Activated naive CD8-positive, alpha-beta T cell (primary cell): Measurements from ENCODE around the gene TNFAIP8L1.
"Not testable (repeated sequence)": the region's sequence is repeated elsewhere in the genome, so short reads cannot be mapped to it uniquely, and the experiment has no call there.

Source experiments
- H3K27ac Mint-ChIP-seq: one replicate; pipeline ENCODE4 v1.8.0; 2021; ENCODE audit warnings: mixed read lengths
- H3K27me3 Mint-ChIP-seq: one replicate; pipeline ENCODE4 v1.8.0; 2021; ENCODE audit warnings: mixed read lengths
- H3K36me3 Mint-ChIP-seq: one replicate; pipeline ENCODE4 v1.8.0; 2021; ENCODE audit warnings: mixed read lengths
- H3K4me1 Mint-ChIP-seq: one replicate; pipeline ENCODE4 v1.8.0; 2021; ENCODE audit warnings: low read depth, mixed read lengths
- H3K4me3 Mint-ChIP-seq: one replicate; pipeline ENCODE4 v1.8.0; 2021; ENCODE audit warnings: mild to moderate bottlenecking, mixed read lengths
- H3K9me3 Mint-ChIP-seq: one replicate; pipeline ENCODE4 v1.8.0; 2021; ENCODE audit warnings: low read depth, mixed read lengths

The TNFAIP8L1 gene

DNA sequence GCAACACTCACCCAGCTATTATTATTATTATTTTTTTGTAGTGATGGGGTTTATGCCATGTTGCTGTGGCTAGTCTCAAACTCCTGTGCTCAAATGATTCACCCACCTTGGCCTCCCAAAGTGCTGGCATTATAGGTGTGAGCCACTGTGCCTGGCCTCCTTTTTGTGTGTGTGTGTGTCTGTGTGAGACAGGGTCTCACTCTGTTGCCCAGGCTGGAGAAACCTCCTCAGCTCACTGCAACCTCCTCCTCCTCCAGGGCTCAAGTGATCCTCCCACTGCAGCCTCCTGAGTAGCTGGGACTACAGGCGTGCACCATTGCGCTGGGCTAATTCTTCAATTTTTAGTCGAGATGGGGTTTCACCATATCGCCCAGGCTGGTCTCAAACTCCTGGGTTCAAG is 34.4 kb downstream of the TNFAIP8L1 start:
- H3K27me3 Mint-ChIP-seq, result no peaks in the 10 kb centered on the region
- no peaks in the 10 kb centered on the region for H3K9me3 Mint-ChIP-seq
- no peak overlapping the region for H3K4me3 Mint-ChIP-seq
- peaks cover 8% of the 10 kb centered on the region for H3K4me1 Mint-ChIP-seq
- H3K36me3 Mint-ChIP-seq, result no peaks in the 10 kb centered on the region
- H3K27ac Mint-ChIP-seq, result no peak overlapping the region

DNA sequence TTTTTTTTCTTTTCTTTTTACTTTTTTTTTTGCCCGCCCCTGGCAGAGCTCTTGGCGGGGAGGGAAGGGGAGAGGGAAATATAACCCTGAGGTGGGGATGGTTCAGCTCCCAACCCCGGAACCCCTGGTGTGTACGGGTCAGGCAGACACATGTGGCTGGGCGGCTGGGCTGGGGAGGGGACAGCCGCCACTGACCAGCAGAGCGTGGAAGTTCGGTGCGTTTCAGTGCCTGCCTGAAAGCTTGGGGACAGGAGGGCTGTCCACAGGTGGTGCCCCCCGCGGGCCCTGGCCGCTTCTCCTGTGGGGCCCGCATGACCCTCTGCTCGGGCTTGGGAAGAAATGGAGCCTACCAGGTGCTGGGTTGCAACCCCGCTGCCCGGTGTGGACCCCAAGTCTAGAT is 36.0 kb downstream of the TNFAIP8L1 start:
- H3K36me3 Mint-ChIP-seq, result no peaks in the 10 kb centered on the region
- H3K27ac Mint-ChIP-seq, result no peak overlapping the region
- no peak overlapping the region for H3K4me3 Mint-ChIP-seq
- H3K9me3 Mint-ChIP-seq, result no peaks in the 10 kb centered on the region
- H3K27me3 Mint-ChIP-seq, result no peaks in the 10 kb centered on the region
- peaks cover 1% of the 10 kb centered on the region for H3K4me1 Mint-ChIP-seq

DNA sequence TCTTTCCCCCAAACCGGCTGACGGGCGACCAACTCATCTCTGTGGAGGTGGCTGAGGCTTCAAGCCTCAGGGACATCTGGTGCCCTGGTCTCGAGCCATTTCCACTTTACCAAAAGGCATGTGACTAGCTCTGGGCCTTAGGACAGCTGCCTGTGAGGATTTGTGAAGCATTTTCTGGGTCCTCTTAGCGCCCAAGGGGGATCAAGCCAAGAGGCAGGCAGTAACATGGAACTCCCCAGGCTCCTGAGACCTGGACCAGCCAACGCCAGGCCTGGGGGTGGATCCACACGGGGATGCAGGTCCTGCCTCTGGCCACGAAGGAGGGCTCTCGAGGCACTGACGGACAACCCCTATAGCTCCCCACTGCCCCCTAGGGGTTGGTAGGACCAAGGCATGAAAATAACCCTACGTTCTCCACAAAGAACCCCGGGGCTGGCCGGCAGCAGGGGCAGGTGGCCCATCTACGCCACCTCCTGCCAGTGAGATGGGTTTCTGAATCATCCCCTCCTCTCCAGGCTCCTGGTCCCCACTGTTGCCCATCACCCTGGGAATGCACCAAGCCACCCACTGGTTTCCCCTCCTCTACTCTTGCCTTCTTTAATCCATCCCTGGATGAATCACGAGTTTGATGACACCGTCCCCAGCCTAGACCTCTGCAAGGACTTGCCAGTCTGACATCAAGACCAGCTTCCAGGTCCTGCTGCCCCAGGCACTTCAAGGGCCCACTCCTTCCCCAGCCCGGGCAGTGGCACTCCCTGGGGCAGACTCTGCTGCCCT is 37.8 kb downstream of the TNFAIP8L1 start:
- Mint-ChIP-seq H3K4me1 (no peaks in the 10 kb centered on the region), H3K36me3 (no peaks in the 10 kb centered on the region), H3K27ac (no peak overlapping the region), H3K4me3 (no peak overlapping the region), H3K9me3 (no peaks in the 10 kb centered on the region), H3K27me3 (no peaks in the 10 kb centered on the region)

DNA sequence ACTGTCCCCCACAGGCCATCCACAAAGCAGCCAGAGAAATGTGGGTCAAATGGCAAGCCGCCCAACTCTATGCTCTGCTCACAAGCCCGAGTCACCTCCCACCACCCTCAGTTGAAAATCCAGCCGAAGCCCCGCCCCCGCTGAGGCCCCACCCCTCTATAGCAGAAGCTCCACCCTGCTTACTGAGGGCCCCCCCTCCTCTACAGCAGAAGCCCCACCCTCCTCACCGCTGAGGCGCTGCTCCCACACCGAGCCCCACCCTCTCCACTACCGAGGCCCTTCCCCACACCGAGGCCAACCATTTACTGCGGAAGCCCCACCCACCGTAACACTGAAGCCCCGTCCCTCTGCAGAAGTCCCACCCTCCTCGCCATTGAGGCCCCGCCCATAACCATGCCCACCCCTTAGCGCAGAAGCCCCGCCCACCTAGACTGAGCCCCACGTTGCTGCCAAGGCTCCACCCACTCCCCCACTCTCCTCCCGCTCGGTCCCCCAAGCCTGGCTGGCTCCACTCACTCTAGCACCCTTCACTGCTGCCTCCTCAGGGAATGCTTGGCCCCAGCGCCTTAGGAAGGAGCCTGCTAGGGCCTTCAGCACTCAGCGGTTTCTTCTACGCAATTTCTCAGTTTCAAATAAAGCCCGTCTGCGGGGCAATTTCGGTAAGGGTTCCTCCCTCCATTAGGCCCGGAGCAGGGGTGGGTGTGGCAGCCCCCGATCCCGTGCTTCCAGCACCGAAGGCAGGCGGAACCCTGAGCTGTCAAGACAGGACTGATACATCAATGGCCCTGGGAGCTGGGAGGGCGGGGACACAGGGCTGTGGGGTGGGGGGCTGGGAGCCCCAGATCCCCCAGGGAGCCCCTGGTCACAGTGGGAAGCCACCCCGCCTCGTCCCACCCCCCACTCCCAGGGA is 39.8 kb downstream of the TNFAIP8L1 start:
- Mint-ChIP-seq H3K4me1 (no peaks in the 10 kb centered on the region), H3K27me3 (no peaks in the 10 kb centered on the region), H3K4me3 (no peak overlapping the region), H3K36me3 (no peaks in the 10 kb centered on the region), H3K9me3 (no peaks in the 10 kb centered on the region), H3K27ac (no peak overlapping the region)

DNA sequence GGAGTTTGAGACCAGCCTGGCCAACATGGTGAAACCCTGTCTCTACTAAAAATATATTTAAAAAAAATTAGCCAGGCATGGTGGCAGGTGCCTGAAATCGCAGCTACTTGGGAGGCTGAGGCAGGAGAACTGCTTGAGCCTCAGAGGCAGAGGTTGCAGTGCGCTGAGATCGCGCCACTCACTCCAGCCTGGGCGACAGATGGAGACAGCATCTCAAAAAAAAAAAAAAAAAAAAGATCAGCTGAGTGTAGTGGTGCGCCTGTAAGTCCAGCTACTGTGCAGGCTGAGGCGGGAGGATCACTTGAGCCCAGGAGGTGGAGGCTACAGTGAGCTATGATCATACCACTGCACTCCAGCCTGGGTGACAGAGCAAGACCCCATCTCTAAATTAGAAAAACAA is 40.7 kb downstream of the TNFAIP8L1 start:
- H3K9me3 Mint-ChIP-seq, H3K4me3 Mint-ChIP-seq, H3K27ac Mint-ChIP-seq, H3K27me3 Mint-ChIP-seq, H3K4me1 Mint-ChIP-seq, H3K36me3 Mint-ChIP-seq: not testable (repeated sequence)

DNA sequence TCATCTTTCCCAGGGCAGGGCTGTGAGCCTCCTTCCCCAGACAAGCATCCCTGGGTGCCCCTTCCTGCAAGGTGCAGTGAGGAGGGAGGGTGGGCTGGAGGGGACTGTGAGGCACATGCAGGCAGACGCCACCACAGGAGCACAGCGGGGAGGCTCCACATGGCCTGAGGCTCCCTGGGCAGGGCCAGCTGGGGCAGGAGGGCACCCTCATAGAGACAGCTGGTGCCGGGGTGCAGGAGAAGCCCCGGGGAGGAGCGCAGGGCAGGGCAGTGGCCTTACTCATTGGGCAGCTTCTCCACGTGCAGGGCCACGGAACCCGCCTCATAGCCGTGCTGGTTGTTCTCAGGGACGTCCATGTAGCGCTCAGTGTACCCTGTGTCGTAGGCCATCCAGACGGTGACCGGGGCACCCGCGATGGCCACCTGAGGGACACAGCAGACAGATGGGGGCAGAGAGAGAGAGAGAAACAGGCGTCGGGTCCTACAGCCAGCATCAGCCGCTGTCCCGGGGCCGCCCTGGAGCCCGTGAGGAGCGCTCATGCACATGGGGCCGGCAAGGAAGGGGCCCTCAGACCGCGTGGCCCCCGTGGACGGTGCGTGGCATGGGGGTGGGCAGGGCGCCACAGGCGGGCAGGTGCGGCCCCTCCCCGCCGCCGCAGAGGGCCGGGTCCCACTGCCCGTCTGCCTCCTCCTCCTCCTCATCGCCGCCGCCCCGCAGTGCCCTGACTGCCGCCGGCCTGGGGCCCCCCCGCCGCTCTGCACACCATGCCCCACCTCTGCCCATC is 43.3 kb downstream of the TNFAIP8L1 start:
- Mint-ChIP-seq H3K27ac (no peak overlapping the region), H3K4me3 (no peak overlapping the region), H3K9me3 (no peaks in the 10 kb centered on the region), H3K27me3 (no peaks in the 10 kb centered on the region), H3K36me3 (no peaks in the 10 kb centered on the region), H3K4me1 (no peaks in the 10 kb centered on the region)

DNA sequence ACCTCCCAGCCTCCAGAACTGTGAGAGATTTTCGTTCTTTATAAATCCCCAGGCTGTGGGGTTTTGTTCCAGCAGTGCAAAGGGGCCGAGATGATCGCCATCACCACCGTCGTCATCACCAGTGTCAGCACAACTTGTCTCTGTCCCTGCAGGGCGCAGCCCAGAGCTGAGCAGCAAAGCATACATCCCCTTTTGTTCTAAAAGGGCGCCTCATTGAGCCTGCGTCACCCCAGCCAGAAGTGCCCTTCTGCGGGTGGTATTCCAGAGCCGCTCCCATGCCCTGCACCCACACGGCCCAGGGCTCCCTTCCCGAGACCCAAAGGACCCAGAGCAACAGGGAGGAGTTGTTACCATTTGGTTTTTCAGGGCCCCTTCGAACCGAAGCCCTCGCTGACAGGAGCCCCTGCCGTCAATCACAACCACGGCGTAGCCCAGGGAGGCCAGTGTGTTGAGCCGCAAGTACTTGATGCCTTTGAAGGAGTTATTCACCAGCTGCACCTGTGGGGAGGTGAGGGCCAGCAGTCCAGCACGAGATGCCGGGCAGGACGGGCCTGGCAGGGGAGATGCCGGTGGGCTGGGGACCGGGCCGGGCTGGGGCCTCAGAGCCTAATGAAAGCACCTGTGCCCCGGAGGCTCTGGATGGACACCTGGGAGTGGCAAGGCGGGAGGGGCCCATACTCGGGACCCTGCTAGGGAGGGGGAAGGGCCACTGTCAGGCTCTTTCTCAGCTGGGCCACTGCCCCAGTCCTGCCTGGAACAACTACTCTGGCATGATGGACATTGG is 45.2 kb downstream of the TNFAIP8L1 start:
- no peaks in the 10 kb centered on the region for H3K9me3 Mint-ChIP-seq
- H3K36me3 Mint-ChIP-seq, result no peaks in the 10 kb centered on the region
- H3K4me3 Mint-ChIP-seq, result no peak overlapping the region
- H3K27me3 Mint-ChIP-seq, result no peaks in the 10 kb centered on the region
- H3K4me1 Mint-ChIP-seq, result no peaks in the 10 kb centered on the region
- H3K27ac Mint-ChIP-seq, result no peak overlapping the region

DNA sequence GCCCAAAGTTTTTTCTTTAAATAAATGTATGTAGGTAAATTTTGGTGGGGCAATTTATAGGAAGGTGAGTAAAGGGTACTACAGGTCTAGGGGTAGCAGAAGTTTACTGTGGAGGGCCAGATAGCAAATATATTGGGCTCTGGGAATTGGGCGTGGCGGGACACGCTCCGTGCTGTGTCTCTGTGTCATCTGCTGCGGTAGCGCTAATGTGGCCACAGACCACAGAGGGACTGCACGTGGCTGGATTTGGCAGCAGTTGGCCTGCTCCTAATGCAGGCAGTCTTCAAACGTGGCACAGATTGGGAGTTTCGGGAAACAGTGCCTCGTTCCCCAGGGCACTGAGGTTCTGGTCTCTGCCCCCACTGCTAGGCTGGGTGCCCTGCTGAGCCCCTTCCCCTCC is 47.4 kb downstream of the TNFAIP8L1 start:
- Mint-ChIP-seq H3K4me1 (no peaks in the 10 kb centered on the region), H3K4me3 (no peak overlapping the region), H3K27me3 (no peaks in the 10 kb centered on the region), H3K36me3 (peaks cover 5% of the 10 kb centered on the region), H3K9me3 (no peaks in the 10 kb centered on the region), H3K27ac (no peak overlapping the region)

DNA sequence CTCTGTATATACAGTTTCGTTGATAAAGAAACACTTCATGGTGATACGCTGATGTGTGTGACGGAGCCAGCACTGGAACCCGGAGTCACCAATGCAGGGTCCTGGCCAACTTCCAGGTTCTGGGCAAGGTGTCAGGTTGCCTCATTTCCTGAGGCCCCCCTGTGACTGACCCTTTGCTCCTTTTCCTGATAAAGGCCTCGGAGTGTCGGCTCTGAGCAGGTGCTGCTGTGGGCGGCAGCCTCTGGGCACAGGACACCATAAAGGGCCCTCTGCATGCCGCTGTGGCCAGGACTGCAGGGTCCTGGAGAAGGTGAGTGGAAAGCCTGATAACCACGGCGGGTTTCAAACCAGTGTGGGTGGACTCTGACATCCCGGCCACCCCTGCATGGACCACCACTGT is 48.1 kb downstream of the TNFAIP8L1 start:
- no peak overlapping the region for H3K4me3 Mint-ChIP-seq
- no peak overlapping the region for H3K27ac Mint-ChIP-seq
- H3K27me3 Mint-ChIP-seq, result no peaks in the 10 kb centered on the region
- no peaks in the 10 kb centered on the region for H3K9me3 Mint-ChIP-seq
- H3K4me1 Mint-ChIP-seq, result no peaks in the 10 kb centered on the region
- H3K36me3 Mint-ChIP-seq, result peaks cover 5% of the 10 kb centered on the region

DNA sequence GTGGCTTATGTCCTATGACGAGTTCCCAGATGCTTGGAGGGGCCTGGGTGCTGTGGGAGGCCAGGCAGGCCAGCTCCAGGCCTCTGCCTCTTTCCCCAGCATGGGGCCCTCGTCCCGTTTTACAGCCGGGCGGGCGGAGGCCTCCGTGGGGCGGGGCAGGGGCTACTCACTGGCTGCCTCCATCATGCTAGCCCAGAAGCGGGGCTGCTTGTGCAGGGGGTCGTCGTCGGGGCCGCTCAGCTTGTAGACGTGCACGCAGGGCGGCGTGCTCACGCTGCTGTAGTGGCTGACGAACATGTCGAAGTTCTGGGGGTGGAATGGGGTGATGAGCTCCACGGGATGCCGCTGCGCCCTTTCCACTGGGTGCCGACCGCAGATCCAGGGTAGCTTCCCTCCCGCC is 49.3 kb downstream of the TNFAIP8L1 start:
- H3K36me3 Mint-ChIP-seq, result peaks cover 5% of the 10 kb centered on the region
- no peak overlapping the region for H3K27ac Mint-ChIP-seq
- H3K4me1 Mint-ChIP-seq, result no peaks in the 10 kb centered on the region
- H3K9me3 Mint-ChIP-seq, result no peaks in the 10 kb centered on the region
- no peak overlapping the region for H3K4me3 Mint-ChIP-seq
- H3K27me3 Mint-ChIP-seq, result no peaks in the 10 kb centered on the region

DNA sequence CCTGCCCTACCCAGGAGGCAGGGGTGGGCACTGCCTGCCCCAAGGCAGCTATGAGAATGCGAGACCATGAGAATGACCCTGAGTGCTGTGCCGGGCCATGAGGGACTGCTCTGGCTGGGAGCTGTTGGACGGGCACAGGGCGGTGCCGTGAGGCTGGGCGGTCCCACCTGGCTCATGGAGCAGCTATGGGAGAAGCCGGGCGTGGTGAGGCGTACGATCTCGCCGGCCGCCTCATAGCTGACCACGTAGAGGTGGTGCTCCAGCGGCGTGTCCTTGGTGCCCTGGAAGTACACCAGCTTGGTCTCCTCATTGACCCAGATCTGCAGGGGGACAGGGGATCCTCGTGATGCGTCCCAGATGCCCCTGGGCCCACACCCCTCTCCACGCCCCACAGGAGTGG is 50.1 kb downstream of the TNFAIP8L1 start:
- Mint-ChIP-seq H3K27ac (no peak overlapping the region), H3K36me3 (peaks cover 6% of the 10 kb centered on the region), H3K4me3 (no peak overlapping the region), H3K27me3 (no peaks in the 10 kb centered on the region), H3K9me3 (no peaks in the 10 kb centered on the region), H3K4me1 (no peaks in the 10 kb centered on the region)

DNA sequence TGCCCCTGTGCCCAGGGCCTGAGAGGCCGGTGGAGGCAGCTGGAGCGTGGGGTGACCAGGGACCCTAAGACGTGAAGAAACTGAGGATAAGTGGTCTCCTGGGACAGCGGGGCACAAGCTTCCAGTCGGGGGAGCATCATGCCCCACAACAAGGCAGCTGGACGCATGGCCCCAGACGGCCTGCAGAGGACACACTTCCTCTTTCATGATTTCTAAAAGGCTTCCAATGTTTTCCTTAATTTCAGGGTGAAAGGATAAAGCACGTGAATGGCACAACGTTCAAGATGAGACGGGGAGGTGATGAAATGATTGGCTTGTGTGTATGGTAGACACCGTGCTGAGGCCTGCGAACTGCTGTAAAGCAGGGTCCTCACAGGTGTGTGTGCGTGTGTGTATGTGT is 51.0 kb downstream of the TNFAIP8L1 start:
- Mint-ChIP-seq H3K27ac (no peak overlapping the region), H3K36me3 (peaks cover 9% of the 10 kb centered on the region)

DNA sequence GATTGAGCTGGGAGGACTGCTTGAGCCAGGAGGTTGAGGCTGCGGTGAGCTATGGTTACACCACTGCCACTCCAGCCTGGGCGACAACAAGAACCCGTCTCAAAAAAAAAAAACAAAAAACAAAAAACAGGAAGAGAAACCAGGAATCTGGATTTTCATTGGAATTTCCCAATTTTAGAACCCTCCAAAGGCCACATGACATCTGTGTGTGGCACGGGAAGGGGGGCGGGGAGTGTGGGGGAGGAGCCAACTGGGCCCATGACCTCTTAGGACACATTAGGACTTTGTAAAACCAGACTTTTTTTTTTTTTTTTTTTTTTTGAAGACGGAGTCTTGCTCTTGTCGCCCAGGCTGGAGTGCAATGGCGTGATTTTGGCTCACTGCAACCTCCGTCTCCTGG is 52.1 kb downstream of the TNFAIP8L1 start:
- H3K27me3 Mint-ChIP-seq, result no peaks in the 10 kb centered on the region
- H3K9me3 Mint-ChIP-seq, result no peaks in the 10 kb centered on the region
- H3K4me1 Mint-ChIP-seq, result no peaks in the 10 kb centered on the region
- H3K4me3 Mint-ChIP-seq, result no peak overlapping the region
- H3K36me3 Mint-ChIP-seq, result peaks cover 9% of the 10 kb centered on the region
- no peak overlapping the region for H3K27ac Mint-ChIP-seq

More for the DNA sequence above, 51.0 kb downstream of the TNFAIP8L1 start:
- no peaks in the 10 kb centered on the region for H3K4me1 Mint-ChIP-seq
- H3K27me3 Mint-ChIP-seq, result no peaks in the 10 kb centered on the region
- H3K4me3 Mint-ChIP-seq, result no peak overlapping the region
- H3K9me3 Mint-ChIP-seq, result no peaks in the 10 kb centered on the region

DNA sequence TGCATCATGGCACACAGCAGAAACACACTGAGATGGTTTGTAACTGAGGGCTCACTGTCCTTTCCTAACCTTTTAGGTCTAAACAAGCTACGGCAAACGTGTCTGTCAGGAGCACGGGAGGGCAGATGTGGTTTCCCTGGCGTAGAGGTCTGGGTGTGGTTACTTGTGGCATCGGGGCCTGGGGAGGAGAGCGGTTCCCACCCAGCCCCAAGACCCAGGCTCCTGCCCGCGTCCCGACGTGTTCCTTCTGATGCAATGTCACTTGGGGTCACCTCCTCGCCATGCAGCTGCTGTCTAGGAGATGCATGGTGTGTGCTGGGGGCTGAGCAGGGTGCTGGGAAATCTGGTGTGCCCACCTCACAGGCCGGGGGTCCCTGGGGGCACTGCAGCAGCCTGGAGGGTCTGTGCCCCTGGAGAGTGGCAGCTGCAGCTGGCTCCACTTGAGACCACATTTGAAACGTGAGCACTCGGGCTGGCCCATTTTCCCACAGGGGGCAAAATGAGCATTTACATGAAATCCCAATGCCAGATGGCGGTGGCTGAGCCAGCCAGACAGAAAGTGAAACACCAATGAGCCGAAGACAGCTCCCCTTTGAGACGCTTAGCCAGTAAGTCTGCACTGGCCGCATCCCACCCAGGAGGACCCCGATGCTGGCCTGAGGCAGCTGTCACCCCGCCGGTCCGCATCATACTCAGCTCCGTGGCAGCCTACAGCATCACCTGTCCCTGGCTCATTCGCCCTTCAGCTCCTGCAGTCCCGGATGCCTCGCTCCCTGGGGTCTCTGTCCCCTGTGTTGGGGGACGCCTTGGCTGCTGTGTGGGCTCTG is 53.1 kb downstream of the TNFAIP8L1 start:
- Mint-ChIP-seq H3K36me3 (peaks cover 9% of the 10 kb centered on the region), H3K27ac (no peak overlapping the region), H3K27me3 (no peaks in the 10 kb centered on the region), H3K4me3 (no peak overlapping the region), H3K9me3 (no peaks in the 10 kb centered on the region), H3K4me1 (no peaks in the 10 kb centered on the region)
